Epithelial cell of proximal tubule (primary cell): ENCODE results near the gene VSIG8. TPM values are rescaled to one million over a fixed set of nuclear protein-coding genes. Genes with fewer than 3 reads are reported as not detected.
A peak's percentile ranks its signal among the peaks of the same experiment; 100 is the strongest.

ENCODE experiments used
- DNase-seq: peaks from one replicate; pipeline ENCODE4 v3.0.0-alpha.2; 2011; ENCODE audit warnings: low read depth
- H3K4me3 ChIP-seq: 2 replicates; pipeline ENCODE4 v1.5.1; 2011; ENCODE audit warnings: low read depth, mild to moderate bottlenecking, low read length
- total RNA-seq: library from RNA; depleted of rRNA; stranded (reverse); fragments of >200 nt; gene quantifications from 2 replicates; pipeline ENCODE4 v1.2.3, GENCODE V29; 2015
- TF ChIP-seq, protein P1 (sequence below): conservative IDR thresholded peaks from 2 replicates; pipeline ENCODE4 v1.5.1; 2012; ENCODE audit warnings: low read depth, mild to moderate bottlenecking, low read length

VSIG8 gene
- total RNA-seq, 1 donor from 2014 or later = not detected

- TF ChIP-seq, protein P1, sequence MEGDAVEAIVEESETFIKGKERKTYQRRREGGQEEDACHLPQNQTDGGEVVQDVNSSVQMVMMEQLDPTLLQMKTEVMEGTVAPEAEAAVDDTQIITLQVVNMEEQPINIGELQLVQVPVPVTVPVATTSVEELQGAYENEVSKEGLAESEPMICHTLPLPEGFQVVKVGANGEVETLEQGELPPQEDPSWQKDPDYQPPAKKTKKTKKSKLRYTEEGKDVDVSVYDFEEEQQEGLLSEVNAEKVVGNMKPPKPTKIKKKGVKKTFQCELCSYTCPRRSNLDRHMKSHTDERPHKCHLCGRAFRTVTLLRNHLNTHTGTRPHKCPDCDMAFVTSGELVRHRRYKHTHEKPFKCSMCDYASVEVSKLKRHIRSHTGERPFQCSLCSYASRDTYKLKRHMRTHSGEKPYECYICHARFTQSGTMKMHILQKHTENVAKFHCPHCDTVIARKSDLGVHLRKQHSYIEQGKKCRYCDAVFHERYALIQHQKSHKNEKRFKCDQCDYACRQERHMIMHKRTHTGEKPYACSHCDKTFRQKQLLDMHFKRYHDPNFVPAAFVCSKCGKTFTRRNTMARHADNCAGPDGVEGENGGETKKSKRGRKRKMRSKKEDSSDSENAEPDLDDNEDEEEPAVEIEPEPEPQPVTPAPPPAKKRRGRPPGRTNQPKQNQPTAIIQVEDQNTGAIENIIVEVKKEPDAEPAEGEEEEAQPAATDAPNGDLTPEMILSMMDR = peak; percentile 26
- no peak for DNase-seq
- H3K4me3 ChIP-seq = no peak overlapping the region
Measured at GRCh38 chr1:159892944-159893343, 30.5 kb upstream of the VSIG8 start.

DNA sequence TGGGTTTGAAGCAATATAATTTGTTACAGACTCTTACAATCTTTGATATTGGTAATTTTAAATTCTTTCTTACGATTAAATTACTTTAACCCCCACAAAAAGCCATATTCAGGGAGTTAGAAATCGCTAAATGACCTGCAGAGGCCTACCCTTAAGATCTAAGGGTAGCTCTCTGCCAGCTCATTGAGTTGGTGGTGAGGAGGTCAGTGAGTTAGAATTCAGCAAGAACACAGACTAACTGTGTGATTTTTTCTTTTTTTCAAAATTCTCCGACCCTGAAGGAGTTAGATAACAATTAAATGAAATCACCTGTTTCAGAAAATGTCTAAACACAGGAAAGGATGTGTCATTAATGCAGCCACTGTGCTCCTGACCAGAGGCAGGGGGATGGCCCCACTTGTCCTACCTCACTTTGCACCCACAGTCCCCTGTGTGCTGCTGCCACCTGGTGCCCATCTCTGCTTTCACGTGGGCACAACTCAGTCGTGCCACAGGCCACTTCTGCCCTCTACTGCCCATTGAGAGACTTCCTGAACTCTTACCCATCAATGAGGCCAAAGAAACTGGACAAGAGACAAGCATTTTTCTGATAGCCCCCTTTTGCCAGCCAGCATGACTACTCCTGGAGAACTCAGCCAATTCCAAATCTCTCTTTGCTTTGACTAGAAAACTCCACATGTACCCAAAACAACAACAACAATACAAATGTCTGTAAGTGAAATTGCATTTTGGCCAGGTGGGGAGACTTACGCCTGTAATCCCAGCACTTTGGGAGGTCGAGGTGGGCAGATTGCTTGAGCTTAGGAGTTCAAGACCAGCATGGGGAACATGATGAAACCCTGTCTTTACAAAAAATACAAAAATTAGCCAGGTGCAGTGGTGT lies 29.1 kb upstream of the VSIG8 start:
- no peak for DNase-seq
- TF ChIP-seq, protein P1 = peak; percentile 100
- no peak overlapping the region for H3K4me3 ChIP-seq

DNA sequence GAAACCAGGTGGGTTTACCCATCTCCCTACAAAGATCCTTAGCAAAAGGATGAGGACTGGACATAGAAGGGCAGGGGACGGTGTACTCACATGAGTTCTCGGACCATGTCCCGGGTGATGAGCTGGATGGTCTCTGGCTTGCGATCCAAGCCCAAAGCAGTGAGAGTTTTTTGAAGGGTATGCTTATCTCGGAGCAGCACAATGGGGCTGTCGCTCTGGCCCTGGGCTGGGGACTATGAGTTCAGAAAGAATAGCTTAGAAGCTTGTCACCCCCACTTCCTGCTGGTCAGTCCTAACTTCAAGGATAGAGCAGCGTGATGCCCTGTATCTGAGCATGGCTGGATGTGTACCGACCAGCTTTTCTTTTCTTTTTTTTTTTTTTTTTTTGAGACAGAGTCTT lies 27.9 kb upstream of the VSIG8 start:
- no peak for DNase-seq
- TF ChIP-seq, protein P1 = no peak
- H3K4me3 ChIP-seq = no peak overlapping the region

DNA sequence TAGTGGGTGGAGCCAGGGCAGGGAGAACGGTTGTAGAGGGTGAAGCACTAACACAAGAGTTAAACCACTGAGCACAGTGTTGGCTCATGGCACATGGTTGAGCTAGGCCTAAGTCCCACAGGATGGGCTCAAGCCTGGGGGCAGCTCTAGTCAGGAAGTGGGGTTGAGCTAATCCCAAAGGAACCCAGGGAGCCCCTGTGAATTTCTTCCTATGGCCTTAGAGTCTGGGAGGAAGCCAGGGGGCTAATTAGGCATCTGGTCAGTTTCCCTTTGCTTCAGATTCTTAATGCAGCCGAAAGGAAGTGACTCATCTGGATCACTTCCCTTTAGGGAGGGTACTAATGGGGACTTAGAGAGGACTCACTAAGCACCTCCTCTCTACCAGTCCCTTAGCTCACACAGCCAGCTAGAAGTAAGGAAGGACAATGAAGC lies 27.4 kb upstream of the VSIG8 start:
- H3K4me3 ChIP-seq = no peak overlapping the region
- DNase-seq = no peak
- TF ChIP-seq, protein P1 = no peak

DNA sequence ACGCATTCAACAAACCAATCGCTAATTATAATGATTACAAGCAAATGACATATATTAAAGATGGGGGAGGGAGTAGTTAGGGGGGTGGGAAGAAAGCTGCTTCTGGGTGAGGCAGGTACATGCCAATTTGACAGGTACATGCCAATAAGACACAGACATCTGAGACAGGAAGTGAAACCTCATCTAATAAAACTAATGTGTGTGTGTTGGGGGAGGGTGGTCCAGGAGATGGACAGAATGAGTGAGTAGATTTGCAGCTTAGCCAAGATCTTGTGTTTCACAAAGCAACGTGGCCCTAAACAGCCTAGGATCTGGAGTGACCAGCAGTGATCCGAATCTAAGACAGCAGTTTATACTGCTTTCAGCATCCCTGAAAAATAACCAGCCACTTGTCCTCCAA lies 26.7 kb upstream of the VSIG8 start:
- TF ChIP-seq, protein P1 = no peak
- H3K4me3 ChIP-seq = no peak overlapping the region
- DNase-seq = no peak

DNA sequence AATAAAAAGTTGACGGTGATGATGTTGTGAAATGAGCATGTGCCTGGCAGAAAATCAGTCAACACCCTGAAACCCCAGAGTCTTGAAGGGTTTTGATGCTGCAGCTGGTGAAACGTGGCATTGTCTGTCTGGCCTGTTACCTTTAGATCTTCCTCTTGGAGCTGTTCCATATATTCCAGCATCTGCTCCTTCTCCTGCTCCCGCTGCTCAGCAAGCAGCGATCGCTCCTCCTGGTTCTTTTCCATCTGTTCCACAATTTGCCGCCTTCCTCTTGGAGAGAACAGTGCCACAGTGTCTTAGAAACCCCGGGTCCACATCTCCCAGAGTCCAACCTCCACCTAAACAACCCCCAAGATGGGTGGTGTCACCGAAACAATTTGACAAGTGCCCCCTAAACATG lies 21.8 kb upstream of the VSIG8 start:
- TF ChIP-seq, protein P1 = no peak
- no peak overlapping the region for H3K4me3 ChIP-seq
- DNase-seq = no peak

DNA sequence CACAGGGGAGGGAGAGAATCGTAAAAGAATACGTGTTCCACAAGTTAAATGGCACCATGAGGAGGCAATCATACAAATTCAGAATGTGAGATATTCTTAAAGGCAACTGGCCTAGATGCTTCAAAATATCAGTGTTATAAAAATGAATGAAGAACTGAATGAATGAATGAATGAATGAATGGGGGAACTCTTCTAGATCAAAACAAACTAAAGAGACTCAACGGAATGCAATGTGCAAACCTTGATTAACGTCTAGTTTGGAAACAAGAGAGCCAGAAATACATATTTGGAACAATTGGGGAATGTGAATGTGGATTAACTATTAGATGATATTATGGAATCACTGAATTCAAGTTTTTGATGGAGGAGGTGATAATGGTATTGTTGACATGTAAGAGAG lies 20.7 kb upstream of the VSIG8 start:
- no peak for DNase-seq
- no peak overlapping the region for H3K4me3 ChIP-seq
- TF ChIP-seq, protein P1 = no peak
